Sigmoid colon (tissue), 4 donors: ENCODE results near the gene SPATA20.

Experiments used
- CTCF ChIP-seq, 4 experiments: fragments of 450-650 bp in 3 of 4; fragments of 200-600 bp in 1 of 4; IDR thresholded peaks; one replicate each; pipeline ENCODE4 v1.5.1; 2016 to 2019; ENCODE audit warnings: antibody characterized with exemption in 4 of 4, mild to moderate bottlenecking in 3 of 4, moderate library complexity in 2 of 4
- EP300 ChIP-seq, 4 donors: sonication (generic); formaldehyde crosslinking; IDR thresholded peaks; one replicate each; pipeline ENCODE4 v1.6.1; 2017; ENCODE audit warnings: antibody characterized with exemption in 4 of 4
- POLR2A ChIP-seq, 2 donors: fragments of 450-650 bp; IDR thresholded peaks; one replicate each; pipeline ENCODE4 v1.6.1; 2016; ENCODE audit warnings: antibody characterized with exemption in 2 of 2, mild to moderate bottlenecking in 2 of 2, moderate library complexity in 2 of 2
- POLR2AphosphoS5 ChIP-seq, 4 donors: sonication (generic); formaldehyde crosslinking; IDR thresholded peaks; one replicate each; pipeline ENCODE4 v1.6.1; 2017; ENCODE audit warnings: antibody characterized with exemption in 4 of 4

- TF ChIP-seq POLR2A (IDR thresholded peaks at IDR 0.05) (no peak), POLR2AphosphoS5 (IDR thresholded peaks at IDR 0.05) (no peak), CTCF (IDR thresholded peaks at IDR 0.05) (no peak), EP300 (IDR thresholded peaks at IDR 0.05) (no peak)
Observed at GRCh38 chr17:50499721-50500120, 47.3 kb upstream of the SPATA20 start.
